H1 (cell line): ENCODE results near the gene ADCY7. TPM values are rescaled to one million over a fixed set of nuclear protein-coding genes. Genes with fewer than 3 reads are reported as not detected.

Experiments
- RFX5 ChIP-seq: IDR thresholded peaks from 2 replicates; pipeline ENCODE4 v1.6.1; 2011; ENCODE audit warnings: low read depth, low read length, improper control_type of control experiment, borderline replicate concordance
- polyA plus RNA-seq, 7 experiments: library from polyadenylated mRNA; depleted of rRNA in 3 of 7; stranded (reverse) in 5 of 7; unstranded in 2 of 7; fragments of >200 nt in 5 of 7; fragments of 200-250 nt in 2 of 7; gene quantifications; 1 replicate in 5 of 7; 2 replicates in 1 of 7; 4 replicates in 1 of 7; pipeline versions ENCODE4 v1.2.1 to v1.2.3, GENCODE V29; 2011 to 2013; ENCODE audit warnings: missing spikeins in 2 of 7, mixed read lengths in 2 of 7
- total RNA-seq: library from RNA; stranded (reverse); fragmentation: NEBNext Ultra II Directional; extraction: Animal tissue kit (Norgen Biotek cat#: 25700); gene quantifications from 2 replicates; pipeline ENCODE4 v1.2.1, GENCODE V29; 2021

The ADCY7 gene
- total and polyA plus RNA-seq, 2 of the 8 experiments (the other 6 are each of a cell fraction or from before 2014, with no cell fraction given): 2.4 to 5.1 TPM

GRCh38 chr16:50288026-50288425 lies 21.7 kb downstream of the ADCY7 start (continued):
- no peak for TF ChIP-seq RFX5
